Measurements from ENCODE around the gene ANAPC5.
"Not testable (repeated sequence)": the region's sequence is repeated elsewhere in the genome, so short reads cannot be mapped to it uniquely, and the experiment has no call there.

Gene ANAPC5

GRCh38 chr12:121284551-121285390 lies 67.4 kb downstream of the ANAPC5 start:
- DNase-seq: no peak

DNA sequence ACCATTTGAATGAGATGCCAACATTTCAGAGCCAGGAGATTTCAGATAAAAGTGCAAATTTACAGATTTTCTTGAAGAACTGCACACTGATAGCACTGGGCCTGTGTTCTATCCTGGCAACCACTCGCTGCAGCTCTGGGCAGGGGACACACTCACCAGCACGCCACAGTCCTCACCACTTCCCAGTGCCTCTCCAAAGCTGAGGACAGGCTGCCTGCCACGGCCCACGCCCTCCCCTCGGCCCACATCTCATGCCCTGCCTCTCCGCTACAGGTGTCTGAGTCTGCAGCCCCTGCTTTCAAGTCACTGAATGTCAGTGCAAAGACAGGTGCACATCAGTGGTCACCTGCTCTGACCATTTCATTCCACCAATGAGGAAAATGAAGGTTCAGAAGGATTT lies 68.4 kb downstream of the ANAPC5 start:
- DNase-seq: no peak

DNA sequence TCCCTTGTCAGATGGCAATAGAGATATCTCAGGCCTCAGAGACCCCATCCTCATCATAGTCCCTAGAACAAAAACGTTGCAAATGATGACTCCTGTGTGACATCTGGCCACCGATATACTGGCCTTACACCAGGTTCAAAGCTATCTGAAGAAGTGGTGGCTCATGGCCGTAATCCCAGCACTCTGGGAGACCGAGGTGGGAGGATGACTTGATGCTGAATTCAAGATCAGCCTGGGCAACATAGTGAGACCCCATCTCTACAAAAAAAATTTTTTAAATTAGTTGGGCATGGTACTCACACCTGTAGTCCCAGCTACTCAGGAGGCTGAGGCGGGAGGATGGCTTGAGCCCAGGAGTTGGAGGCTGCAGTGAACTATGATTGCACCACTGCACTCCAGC lies 68.8 kb downstream of the ANAPC5 start:
- DNase-seq: no peak

DNA sequence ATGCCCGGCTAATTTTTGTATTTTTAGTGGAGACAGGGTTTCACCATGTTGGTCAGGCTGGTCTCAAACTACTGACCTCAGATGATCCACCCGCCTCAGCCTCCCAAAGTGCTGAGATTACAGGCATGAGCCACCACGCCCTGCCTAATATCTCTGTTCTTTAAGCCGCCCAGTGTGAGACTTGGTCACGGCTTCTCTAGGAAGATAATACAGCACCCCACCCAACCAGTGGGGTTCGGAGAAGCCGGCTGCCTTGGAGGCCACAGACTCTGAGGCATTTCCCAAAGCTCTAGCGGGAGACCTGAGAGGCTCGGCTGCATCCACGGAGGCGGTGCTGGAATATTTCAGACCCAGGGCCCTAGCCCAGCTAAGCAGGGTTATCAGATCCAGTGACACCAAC lies 69.3 kb downstream of the ANAPC5 start:
- DNase-seq: not testable (repeated sequence)

DNA sequence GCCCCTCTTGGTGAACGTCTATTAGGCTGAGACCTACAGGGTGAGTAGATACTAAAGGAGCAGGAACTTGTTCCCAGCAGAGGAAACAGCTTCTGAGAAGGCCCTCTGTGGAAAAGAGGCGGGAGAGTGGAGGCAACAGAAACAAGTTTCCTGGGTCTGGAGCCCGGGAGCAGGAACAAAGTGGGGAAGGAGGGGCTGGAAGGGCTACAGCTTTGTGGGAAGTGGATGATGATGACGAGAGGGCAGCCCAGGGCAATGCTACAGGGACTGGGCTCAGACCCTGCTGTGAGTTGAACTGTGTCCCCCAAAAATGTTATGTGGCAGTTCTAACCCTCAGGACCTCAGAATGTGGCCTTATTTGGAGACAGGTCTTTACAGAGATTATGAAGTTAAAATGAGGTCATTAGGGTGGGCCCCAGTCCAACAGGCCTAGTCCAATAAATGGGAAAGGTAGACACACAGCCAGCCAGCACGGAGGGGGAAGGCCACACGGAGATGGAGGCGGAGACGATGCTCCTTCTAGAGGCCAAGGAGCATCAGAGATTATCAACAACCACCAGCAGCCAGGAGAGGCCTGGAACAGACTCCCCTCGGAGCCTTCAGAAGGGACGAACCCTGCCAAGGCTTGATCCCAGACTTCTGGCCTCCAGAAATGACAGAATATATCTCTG lies 70.0 kb downstream of the ANAPC5 start:
- DNase-seq: no peak

- not testable (repeated sequence) for DNase-seq
Observed at GRCh38 chr12:121281116-121281515, 71.1 kb downstream of the ANAPC5 start.

DNA sequence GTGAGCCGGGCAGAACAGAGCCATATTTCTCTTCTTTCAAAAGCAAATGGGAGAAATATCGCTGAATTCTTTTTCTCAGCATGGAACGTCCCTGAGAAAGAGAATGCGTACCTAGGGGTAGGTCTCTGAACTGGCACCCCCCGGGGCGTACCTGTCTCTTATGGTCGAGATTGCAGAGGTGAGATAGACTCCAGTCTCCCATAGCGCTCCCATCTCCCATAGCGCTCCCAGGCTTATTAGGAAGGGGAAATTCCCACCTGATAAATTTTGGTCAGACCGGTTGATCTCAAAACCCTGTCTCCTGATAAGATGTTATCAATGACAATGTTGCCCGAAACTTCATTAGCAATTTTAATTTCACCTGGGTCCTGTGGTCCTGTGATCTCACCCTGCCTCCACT lies 71.7 kb downstream of the ANAPC5 start:
- not testable (repeated sequence) for DNase-seq

DNA sequence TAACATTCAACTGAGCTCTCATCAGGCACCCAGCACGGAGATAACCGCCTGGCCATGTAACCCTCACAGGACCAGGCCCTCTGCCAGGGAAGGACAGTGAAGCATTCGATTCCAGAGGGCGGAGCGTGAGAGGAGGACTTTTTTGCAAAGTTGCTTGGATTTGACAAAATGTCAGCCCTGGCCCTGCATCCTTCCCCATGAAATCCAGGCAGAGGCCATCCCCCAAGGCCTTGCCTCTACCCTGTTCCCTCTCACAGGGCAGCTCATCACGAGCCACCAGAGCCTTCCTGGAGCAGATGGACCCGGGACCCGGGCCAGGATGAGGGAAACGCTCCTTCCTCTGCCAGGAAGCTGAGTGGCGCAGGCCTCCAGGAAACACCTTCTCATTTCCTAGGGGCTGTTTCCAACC lies 72.7 kb downstream of the ANAPC5 start:
- DNase-seq: no peak

DNA sequence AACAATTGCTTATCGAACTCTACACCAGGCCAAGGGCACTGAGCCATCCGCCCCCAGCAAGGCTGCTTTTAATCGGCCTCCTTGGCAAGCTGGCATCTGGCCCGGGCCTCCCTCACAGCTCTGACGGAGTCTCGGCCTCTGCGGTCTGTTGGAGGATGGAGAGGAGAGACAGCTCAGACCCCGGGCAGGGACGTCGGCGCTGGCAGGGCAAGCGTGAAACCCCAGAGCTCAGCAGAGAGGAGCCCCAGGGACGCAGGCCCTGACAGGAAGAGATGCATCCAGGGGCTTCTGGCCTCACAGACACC lies 73.2 kb downstream of the ANAPC5 start:
- DNase-seq: no peak

- no peak for DNase-seq
Observed at GRCh38 chr12:121278169-121279070, 73.8 kb downstream of the ANAPC5 start.

DNA sequence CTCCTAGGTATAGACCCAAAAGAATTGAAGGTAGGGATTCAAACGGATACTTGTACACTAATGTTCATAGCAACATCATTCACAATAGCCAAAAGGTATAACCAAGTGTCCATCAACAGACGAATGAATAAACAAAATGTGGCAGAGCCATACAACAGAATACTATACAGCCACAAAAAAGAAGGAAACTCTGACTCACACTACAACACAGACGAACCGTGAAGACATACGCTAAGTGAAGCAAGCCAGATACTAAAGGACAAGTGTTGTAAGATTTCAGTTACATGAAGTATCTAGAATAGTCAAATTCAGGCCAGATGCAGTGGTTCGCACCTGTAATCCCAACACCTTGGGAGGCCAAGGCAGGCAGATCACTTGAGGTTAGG lies 74.8 kb downstream of the ANAPC5 start:
- no peak for DNase-seq

DNA sequence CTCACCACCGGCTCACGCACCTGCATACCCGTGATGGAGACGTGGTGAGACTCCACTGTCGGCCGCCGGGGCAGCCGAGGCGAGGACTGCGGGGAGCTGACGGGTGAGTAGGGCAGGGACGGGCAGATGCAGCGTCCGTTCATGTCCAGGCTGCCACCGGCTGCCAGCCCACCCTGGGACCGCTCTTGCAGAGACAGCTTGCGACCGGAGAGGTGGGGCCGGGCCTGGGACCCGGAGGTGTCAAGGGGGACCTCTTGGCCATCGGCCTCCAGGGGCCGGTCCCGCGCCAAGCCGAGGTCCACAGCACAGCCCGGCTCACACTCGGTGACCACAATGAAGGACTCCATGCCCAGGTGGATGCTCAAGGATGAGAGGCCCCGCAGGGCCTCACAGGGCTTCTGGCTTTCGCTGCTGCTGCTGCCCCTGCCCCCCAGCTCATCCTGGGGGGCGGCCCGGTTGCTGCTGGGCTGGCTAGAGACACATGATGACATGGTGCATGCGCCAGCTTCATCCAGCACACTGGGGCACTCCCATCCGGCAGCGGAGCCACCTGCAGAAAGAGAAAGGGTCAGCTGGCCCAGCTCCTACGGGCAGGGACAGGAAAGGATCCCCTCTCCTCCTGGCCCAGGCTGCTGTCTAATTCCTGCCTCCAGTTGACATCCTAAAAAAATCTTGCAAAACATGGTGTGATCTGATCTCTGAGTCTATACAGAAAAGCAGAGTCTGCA lies 78.0 kb downstream of the ANAPC5 start:
- no peak for DNase-seq

DNA sequence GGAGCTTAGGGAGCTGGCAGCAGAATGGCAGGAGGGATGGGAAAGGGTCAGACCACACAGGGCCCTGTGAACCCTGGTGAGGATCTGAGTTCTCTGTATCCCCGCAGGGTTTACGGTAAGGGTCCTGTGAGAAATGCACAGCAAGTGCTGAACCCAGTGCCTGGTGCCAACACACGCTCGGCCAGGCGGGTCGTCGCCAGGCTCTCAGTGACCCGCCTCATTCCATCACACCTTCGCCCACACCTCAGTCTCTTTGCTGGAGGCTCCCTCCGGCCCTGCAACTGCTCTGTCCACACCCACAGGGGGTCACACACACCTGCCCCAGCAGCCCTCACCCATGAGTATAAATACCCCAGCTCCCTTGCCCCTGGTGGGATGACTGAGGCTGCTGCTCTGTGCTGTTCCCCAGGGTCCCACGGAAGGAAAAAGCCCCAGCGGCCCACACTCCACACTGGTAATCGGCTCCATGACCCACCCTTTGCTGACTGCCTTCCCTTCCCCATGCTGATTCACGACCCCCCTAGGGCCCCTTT lies 78.8 kb downstream of the ANAPC5 start:
- no peak for DNase-seq

GRCh38 chr12:121267822-121268221 lies 84.4 kb downstream of the ANAPC5 start:
- no peak for DNase-seq

DNA sequence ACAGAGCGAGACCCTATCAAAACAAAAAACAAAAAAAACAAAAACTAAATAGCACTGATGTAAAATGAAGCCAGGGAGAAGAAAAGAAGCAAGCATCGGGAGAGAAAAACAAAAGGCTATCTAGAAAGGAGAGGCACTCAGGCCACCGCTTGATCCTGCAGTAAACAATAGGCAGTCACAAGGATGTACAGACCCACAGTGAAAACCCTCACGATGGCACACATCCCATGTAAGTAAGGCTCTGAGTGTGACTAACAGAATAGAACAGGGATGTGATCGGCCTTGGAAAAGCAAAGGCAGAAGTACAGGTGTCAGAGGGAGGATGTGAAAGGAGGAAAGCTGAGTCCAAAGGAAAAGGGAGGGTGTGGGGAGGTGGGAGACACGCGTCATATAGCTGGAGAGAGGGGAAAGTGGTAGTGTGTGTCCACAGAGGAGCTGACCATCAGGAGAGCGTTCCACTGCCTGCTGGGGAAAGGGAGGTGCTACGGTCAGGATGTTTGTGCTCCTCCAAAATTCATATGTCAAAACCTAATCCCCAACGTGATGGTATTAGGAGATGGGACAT lies 87.2 kb downstream of the ANAPC5 start:
- no peak for DNase-seq

- no peak for DNase-seq
Observed at GRCh38 chr12:121264135-121264534, 88.1 kb downstream of the ANAPC5 start.

DNA sequence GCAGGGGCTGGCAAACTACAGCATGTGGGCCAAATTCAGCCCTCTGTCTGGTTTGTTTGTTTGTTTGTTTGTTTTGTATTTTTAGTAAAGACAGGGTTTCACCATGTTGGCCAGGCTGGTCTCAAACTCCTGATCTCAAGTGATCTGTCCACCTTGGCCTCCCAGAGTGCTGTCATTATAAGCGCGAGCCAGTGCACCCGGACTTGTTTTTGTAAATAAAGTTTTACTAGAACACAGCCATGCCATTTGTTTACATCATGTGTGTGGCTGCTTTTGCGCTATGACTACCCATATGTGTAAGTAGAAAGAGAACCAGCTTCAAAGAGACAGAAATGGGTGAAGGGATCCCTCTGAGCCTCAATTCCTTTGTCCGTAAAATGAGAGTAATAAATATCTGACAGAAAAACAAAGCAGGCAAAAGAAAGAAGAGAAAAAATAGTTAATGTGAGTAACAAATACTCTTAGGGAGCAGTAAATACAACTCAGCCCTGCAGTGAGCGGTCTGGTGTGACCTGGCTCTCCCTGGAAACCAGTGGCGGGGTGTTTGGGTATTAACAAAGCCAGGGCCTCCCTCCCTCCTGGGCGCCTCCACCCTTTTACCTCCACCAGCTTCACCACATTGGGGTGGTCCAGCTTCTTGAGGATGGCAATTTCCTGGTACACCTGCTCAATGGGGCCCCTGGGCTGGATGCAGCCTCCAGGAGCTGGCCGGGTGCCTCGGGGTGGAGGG lies 88.8 kb downstream of the ANAPC5 start:
- DNase-seq: no peak

DNA sequence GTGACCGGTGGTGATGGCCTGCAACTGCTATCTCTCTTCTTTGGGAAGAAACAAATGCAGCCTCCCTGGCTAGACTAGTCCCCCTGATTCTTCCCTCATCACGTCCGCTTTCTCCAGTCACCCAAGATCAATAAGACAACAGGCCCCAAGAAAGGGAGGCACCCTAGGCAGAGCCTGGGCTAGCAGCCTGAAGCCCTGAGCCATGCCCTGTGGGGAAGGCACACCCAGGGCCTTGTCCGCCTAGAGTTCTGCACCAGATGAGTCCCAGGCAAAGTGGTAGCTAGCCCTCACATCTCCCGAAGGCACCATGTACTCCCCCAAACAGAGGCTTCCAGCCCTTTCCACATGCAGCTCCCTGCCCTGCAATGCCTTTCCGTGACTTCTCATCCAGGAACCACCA lies 90.8 kb downstream of the ANAPC5 start:
- no peak for DNase-seq

DNA sequence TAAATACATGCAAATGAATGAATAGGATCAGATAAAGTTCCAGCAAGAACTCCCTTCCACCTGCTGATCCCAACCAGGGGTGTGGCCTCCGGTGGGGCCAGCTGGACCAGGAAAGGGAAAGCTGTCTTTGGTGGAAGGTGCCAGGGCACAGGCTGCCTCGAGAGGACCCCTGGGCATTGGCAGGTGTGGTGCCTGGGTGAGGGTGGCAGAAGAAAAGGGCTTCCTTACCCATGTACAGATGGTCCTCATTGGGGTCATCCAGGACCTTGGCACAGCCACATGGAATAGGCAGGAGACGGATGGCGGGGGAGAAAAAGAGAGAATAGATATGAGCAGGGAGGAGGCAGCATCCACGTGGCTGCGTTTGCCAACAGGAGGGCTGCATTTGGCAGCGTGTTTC lies 92.1 kb downstream of the ANAPC5 start:
- no peak for DNase-seq

DNA sequence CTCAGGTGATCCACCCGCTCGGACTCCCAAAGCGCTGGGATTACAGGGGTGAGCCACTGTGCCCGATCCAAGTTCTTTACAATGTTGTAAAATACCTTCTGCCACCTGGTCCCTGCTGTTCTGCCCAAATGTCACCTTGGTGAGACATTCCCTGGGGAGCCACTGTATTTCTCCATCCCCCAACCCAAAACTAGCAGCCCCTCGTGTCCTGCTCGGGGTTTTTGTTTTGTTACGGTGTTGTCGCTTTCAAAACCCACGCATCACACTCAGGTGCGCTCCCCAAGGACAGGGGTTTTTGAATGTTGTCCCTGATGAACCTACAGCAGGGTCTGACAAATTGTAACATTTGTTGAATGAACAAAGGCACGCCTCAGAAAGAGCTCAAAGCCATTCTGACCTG lies 93.1 kb downstream of the ANAPC5 start:
- no peak for DNase-seq
